GM23338 (cell line): Measurements from ENCODE around the gene CEP72. TPM values are rescaled to one million over a fixed set of nuclear protein-coding genes. Genes with fewer than 3 reads are reported as not detected.
A peak's percentile ranks its signal among the peaks of the same experiment; 100 is the strongest.

Experiments
- ATAC-seq: fragments of 200-7000 bp; cut with Tn5 transposase; 3 replicates; pipeline ENCODE4 v1.9.1; 2020
- DNase-seq: peaks from one replicate; pipeline ENCODE4 v3.0.0-alpha.2; 2015; ENCODE audit warnings: low spot score
- H2AFZ ChIP-seq: fragments of 200-600 bp; sonication (generic); 2 replicates; pipeline ENCODE4 v1.8.0; 2016; ENCODE audit warnings: antibody characterized with exemption, mild to moderate bottlenecking, moderate library complexity
- H3F3A ChIP-seq: fragments of 200-600 bp; sonication (generic); replicated peaks from 2 replicates; pipeline ENCODE4 v1.8.0; 2017; ENCODE audit warnings: antibody characterized with exemption, mixed run types, low read depth
- H3K27ac ChIP-seq: fragments of 200-600 bp; sonication (generic); 2 replicates; pipeline ENCODE4 v1.6.1; 2016; ENCODE audit warnings: low read depth
- H3K27me3 ChIP-seq: fragments of 200-600 bp; sonication (generic); 2 replicates; pipeline ENCODE4 v1.8.0; 2016; ENCODE audit warnings: mild to moderate bottlenecking, mixed run types, moderate library complexity; ENCODE audit not compliant: insufficient read depth
- H3K36me3 ChIP-seq: fragments of 200-600 bp; sonication (generic); 2 replicates; pipeline ENCODE4 v1.8.0; 2016; ENCODE audit warnings: mild to moderate bottlenecking; ENCODE audit not compliant: insufficient read depth
- H3K4me1 ChIP-seq: fragments of 200-600 bp; sonication (generic); 2 replicates; pipeline ENCODE4 v1.8.0; 2016; ENCODE audit warnings: mild to moderate bottlenecking, moderate library complexity; ENCODE audit not compliant: insufficient read depth
- H3K4me2 ChIP-seq: fragments of 200-600 bp; sonication (generic); 2 replicates; pipeline ENCODE4 v1.7.1; 2017; ENCODE audit warnings: mixed run types
- H3K4me3 ChIP-seq: fragments of 200-600 bp; sonication (generic); 2 replicates; pipeline ENCODE4 v1.6.1; 2016; ENCODE audit warnings: mixed run types
- H3K79me2 ChIP-seq: fragments of 200-600 bp; sonication (generic); replicated peaks from 2 replicates; pipeline ENCODE4 v1.8.0; 2017; ENCODE audit warnings: mild to moderate bottlenecking; ENCODE audit not compliant: insufficient read depth
- H3K9me2 ChIP-seq: fragments of 200-600 bp; sonication (generic); 2 replicates; pipeline ENCODE4 v1.8.0; 2017; ENCODE audit not compliant: insufficient read depth
- H4K20me1 ChIP-seq: fragments of 200-600 bp; sonication (generic); replicated peaks from 2 replicates; pipeline ENCODE4 v1.8.0; 2017; ENCODE audit warnings: mild to moderate bottlenecking; ENCODE audit not compliant: insufficient read depth
- H3K27ac Mint-ChIP-seq: 2 replicates; pipeline ENCODE4 v1.8.0; 2020; ENCODE audit warnings: inconsistent platforms, mild to moderate bottlenecking, moderate library complexity, mixed read lengths
- H3K27me3 Mint-ChIP-seq: 3 replicates; pipeline ENCODE4 v1.8.0; 2022; ENCODE audit warnings: low read depth, mild to moderate bottlenecking, moderate library complexity, mixed read lengths, inconsistent platforms; ENCODE audit not compliant: insufficient read depth, poor library complexity
- H3K36me3 Mint-ChIP-seq: 3 replicates; pipeline ENCODE4 v1.8.0; 2021; ENCODE audit warnings: low read depth, mild to moderate bottlenecking, inconsistent platforms, moderate library complexity, mixed read lengths
- H3K4me1 Mint-ChIP-seq: 3 replicates; pipeline ENCODE4 v1.8.0; 2020; ENCODE audit warnings: mild to moderate bottlenecking, inconsistent platforms, mixed read lengths
- H3K4me3 Mint-ChIP-seq: 3 replicates; pipeline ENCODE4 v1.8.0; 2021; ENCODE audit warnings: moderate library complexity, mild to moderate bottlenecking, inconsistent platforms, mixed read lengths
- H3K9me3 Mint-ChIP-seq: 3 replicates; pipeline ENCODE4 v1.8.0; 2020; ENCODE audit warnings: moderate library complexity, mild to moderate bottlenecking, inconsistent platforms, mixed read lengths
- CREB1 ChIP-seq: fragments of 250-450 bp; sonication (Bioruptor Pico); IDR thresholded peaks from 2 replicates; pipeline ENCODE4 v1.5.0; 2020; ENCODE audit warnings: low read depth, mild to moderate bottlenecking, moderate library complexity
- ETS1 ChIP-seq: IDR thresholded peaks from 2 replicates; pipeline ENCODE4 v1.6.1; 2016; ENCODE audit warnings: antibody characterized with exemption
- EZH2 ChIP-seq: fragments of 200-600 bp; sonication (generic); IDR thresholded peaks from one replicate; pipeline ENCODE4 v1.8.0; 2017; ENCODE audit warnings: antibody characterized with exemption, mild to moderate bottlenecking, low read depth; ENCODE audit not compliant: unreplicated experiment
- EZH2phosphoT487 ChIP-seq: fragments of 200-600 bp; sonication (generic); IDR thresholded peaks from one replicate; pipeline ENCODE4 v1.8.1; 2018; ENCODE audit warnings: antibody characterized with exemption; ENCODE audit not compliant: unreplicated experiment
- JUNB ChIP-seq: IDR thresholded peaks from one replicate; pipeline ENCODE4 v1.6.1; 2016; ENCODE audit warnings: antibody characterized with exemption; ENCODE audit not compliant: unreplicated experiment
- NANOG ChIP-seq: IDR thresholded peaks from 2 replicates; pipeline ENCODE4 v1.6.1; 2016; ENCODE audit warnings: antibody characterized with exemption, borderline replicate concordance
- POLR2AphosphoS5 ChIP-seq: IDR thresholded peaks from 2 replicates; pipeline ENCODE4 v1.6.1; 2016; ENCODE audit warnings: antibody characterized with exemption, low read depth
- STAT1 ChIP-seq: IDR thresholded peaks from one replicate; pipeline ENCODE4 v1.6.1; 2016; ENCODE audit warnings: antibody characterized with exemption; ENCODE audit not compliant: unreplicated experiment
- ZNF114 ChIP-seq: fragments of 250-450 bp; sonication (Bioruptor Pico); IDR thresholded peaks from 2 replicates; pipeline ENCODE4 v1.5.0; 2020; ENCODE audit warnings: mild to moderate bottlenecking, moderate library complexity
- ZNF331 ChIP-seq: fragments of 250-450 bp; sonication (Bioruptor Pico); IDR thresholded peaks from 2 replicates; pipeline ENCODE4 v1.5.0; 2020; ENCODE audit warnings: low read depth, mild to moderate bottlenecking, moderate library complexity
- ZNF462 ChIP-seq: fragments of 250-450 bp; sonication (Bioruptor Pico); IDR thresholded peaks from 2 replicates; pipeline ENCODE4 v1.5.0; 2020; ENCODE audit warnings: mild to moderate bottlenecking, moderate library complexity
- polyA plus RNA-seq: library from polyadenylated mRNA; unstranded; fragments of >200 nt; fragmentation: Nextera tagmentation; extraction: Ambion mirVana; gene quantifications from 2 replicates; pipeline ENCODE4 v1.2.1, GENCODE V29; 2016
- total RNA-seq: library from RNA; depleted of rRNA; stranded (reverse); fragments of >200 nt; shearing (Covaris generic); gene quantifications from 2 replicates; pipeline ENCODE4 v1.2.3, GENCODE V29; 2014
- TF ChIP-seq, protein P1 (sequence below): IDR thresholded peaks from one replicate; pipeline ENCODE4 v1.6.1; 2018; ENCODE audit warnings: antibody characterized with exemption; ENCODE audit not compliant: unreplicated experiment
- TF ChIP-seq, protein P2 (sequence below), 2 experiments: fragments of 200-600 bp in 1 of 2; sonication (generic) in 1 of 2; conservative IDR thresholded peaks; 2 replicates each; pipeline versions ENCODE4 v1.5.1 to v1.6.1; 2016 to 2017; ENCODE audit warnings: antibody characterized with exemption in 2 of 2, low read depth in 2 of 2, mild to moderate bottlenecking in 2 of 2, moderate library complexity in 1 of 2

The CEP72 gene
- total and polyA plus RNA-seq, 2 experiments from 2014 or later, result 15.5 to 27.1 TPM

DNA sequence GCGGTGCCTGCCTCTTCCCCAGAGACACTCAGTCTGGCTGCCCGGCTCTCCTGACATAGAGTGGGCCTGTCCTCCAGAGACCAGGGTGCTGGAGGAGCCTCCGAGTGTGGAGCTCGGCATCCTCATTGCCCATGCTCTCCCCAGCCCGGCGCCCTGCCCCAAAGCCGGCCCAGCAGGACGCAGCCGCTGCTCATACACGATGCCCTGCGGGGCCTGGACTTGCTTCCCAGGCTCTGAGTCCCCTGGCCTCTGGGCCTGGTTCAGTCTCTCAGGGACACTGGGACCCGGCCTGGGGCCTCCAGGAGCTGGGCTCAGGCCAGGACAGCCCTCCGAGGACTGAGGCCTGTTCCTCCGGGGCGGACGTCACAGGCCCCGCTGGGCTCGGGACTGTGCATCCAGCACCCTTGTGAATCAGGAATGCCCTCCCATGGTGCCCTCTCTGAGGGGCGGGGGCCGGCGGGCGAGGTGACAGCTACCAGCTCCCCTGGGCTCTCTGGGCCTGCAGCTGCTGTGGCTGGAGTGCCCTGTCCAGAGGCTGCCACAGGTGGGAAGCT, 57.8 kb downstream of the CEP72 start:
- no peaks in the 10 kb centered on the region for H3K4me1 ChIP-seq
- no peaks in the 10 kb centered on the region for H3F3A ChIP-seq
- H2AFZ ChIP-seq, result no peak overlapping the region
- H3K36me3 ChIP-seq, result no peaks in the 10 kb centered on the region
- no peak overlapping the region for H3K4me2 ChIP-seq
- H3K79me2 ChIP-seq, result no peaks in the 10 kb centered on the region
- no peak for TF ChIP-seq ETS1
- no peak for TF ChIP-seq ZNF114
- no peak; the same call in 1 of the 2 replicates for TF ChIP-seq POLR2AphosphoS5
- no peak for TF ChIP-seq STAT1
- no peak for TF ChIP-seq NANOG
- no peak for TF ChIP-seq ZNF462 (CRISPR knock-in tag)
- no peak for TF ChIP-seq ZNF331 (CRISPR knock-in tag)
- TF ChIP-seq, protein P1, sequence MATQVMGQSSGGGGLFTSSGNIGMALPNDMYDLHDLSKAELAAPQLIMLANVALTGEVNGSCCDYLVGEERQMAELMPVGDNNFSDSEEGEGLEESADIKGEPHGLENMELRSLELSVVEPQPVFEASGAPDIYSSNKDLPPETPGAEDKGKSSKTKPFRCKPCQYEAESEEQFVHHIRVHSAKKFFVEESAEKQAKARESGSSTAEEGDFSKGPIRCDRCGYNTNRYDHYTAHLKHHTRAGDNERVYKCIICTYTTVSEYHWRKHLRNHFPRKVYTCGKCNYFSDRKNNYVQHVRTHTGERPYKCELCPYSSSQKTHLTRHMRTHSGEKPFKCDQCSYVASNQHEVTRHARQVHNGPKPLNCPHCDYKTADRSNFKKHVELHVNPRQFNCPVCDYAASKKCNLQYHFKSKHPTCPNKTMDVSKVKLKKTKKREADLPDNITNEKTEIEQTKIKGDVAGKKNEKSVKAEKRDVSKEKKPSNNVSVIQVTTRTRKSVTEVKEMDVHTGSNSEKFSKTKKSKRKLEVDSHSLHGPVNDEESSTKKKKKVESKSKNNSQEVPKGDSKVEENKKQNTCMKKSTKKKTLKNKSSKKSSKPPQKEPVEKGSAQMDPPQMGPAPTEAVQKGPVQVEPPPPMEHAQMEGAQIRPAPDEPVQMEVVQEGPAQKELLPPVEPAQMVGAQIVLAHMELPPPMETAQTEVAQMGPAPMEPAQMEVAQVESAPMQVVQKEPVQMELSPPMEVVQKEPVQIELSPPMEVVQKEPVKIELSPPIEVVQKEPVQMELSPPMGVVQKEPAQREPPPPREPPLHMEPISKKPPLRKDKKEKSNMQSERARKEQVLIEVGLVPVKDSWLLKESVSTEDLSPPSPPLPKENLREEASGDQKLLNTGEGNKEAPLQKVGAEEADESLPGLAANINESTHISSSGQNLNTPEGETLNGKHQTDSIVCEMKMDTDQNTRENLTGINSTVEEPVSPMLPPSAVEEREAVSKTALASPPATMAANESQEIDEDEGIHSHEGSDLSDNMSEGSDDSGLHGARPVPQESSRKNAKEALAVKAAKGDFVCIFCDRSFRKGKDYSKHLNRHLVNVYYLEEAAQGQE, result no peak
- TF ChIP-seq JUNB, result no peak
- TF ChIP-seq CREB1, result no peak
- no peak for TF ChIP-seq EZH2
- TF ChIP-seq EZH2phosphoT487, result no peak
- TF ChIP-seq, protein P2, sequence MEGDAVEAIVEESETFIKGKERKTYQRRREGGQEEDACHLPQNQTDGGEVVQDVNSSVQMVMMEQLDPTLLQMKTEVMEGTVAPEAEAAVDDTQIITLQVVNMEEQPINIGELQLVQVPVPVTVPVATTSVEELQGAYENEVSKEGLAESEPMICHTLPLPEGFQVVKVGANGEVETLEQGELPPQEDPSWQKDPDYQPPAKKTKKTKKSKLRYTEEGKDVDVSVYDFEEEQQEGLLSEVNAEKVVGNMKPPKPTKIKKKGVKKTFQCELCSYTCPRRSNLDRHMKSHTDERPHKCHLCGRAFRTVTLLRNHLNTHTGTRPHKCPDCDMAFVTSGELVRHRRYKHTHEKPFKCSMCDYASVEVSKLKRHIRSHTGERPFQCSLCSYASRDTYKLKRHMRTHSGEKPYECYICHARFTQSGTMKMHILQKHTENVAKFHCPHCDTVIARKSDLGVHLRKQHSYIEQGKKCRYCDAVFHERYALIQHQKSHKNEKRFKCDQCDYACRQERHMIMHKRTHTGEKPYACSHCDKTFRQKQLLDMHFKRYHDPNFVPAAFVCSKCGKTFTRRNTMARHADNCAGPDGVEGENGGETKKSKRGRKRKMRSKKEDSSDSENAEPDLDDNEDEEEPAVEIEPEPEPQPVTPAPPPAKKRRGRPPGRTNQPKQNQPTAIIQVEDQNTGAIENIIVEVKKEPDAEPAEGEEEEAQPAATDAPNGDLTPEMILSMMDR (conservative IDR thresholded peaks at IDR 0.05; ENCODE audit: low read depth in 2 of 2), result no peak
- Mint-ChIP-seq H3K27me3 (peaks cover 10% of the 10 kb centered on the region), H3K36me3 (peaks cover 9% of the 10 kb centered on the region), H3K27ac (no peak overlapping the region), H3K9me3 (peaks cover 2% of the 10 kb centered on the region; the same call in 1 of the 3 replicates), H3K4me1 (peaks cover 6% of the 10 kb centered on the region), H3K4me3 (no peak overlapping the region)
- H3K9me2 ChIP-seq, result no peaks in the 10 kb centered on the region
- peaks cover 5% of the 10 kb centered on the region for H4K20me1 ChIP-seq
- 0 out of 2 replicates have a peak, but pooled peaks cover 4% of the 10 kb centered on the region for H3K27me3 ChIP-seq
- H3K27ac ChIP-seq, result no peak overlapping the region
- no peak overlapping the region for H3K4me3 ChIP-seq
- no peak; the same call in 1 of the 3 replicates for ATAC-seq
- DNase-seq, result peak; percentile 31
